ENCODE data around the gene PDZD2.
"Not testable (repeated sequence)": the region's sequence is repeated elsewhere in the genome, so short reads cannot be mapped to it uniquely, and the experiment has no call there.

Gene PDZD2

GRCh38 chr5:31638748-31639418, at the start of gene PDZD2:
TSS of gene PDZD2 (plus strand) at chr5:31639131.
- peak; percentile 71 for DNase-seq

GRCh38 chr5:31593665-31594064, 45.3 kb upstream of the PDZD2 start:
- DNase-seq: no peak

- DNase-seq: no peak
Measured at GRCh38 chr5:31596354-31596753, 42.6 kb upstream of the PDZD2 start.

GRCh38 chr5:31598640-31599611, 40.0 kb upstream of the PDZD2 start:
- no peak for DNase-seq

- not testable (repeated sequence) for DNase-seq
Measured at GRCh38 chr5:31602305-31602704, 36.6 kb upstream of the PDZD2 start.

GRCh38 chr5:31604240-31604639, 34.7 kb upstream of the PDZD2 start:
- DNase-seq: no peak

- no peak for DNase-seq
Measured at GRCh38 chr5:31604644-31605043, 34.3 kb upstream of the PDZD2 start.

GRCh38 chr5:31605920-31606319, 33.0 kb upstream of the PDZD2 start:
- DNase-seq: no peak

- DNase-seq: no peak
Measured at GRCh38 chr5:31607546-31607945, 31.4 kb upstream of the PDZD2 start.

GRCh38 chr5:31611002-31611401, 27.9 kb upstream of the PDZD2 start:
- DNase-seq: no peak

GRCh38 chr5:31613651-31614050, 25.3 kb upstream of the PDZD2 start:
- no peak for DNase-seq

- no peak for DNase-seq
Measured at GRCh38 chr5:31614151-31615020, 24.5 kb upstream of the PDZD2 start.

- DNase-seq: no peak
Measured at GRCh38 chr5:31617867-31618266, 21.1 kb upstream of the PDZD2 start.

- DNase-seq: no peak
Measured at GRCh38 chr5:31620026-31620425, 18.9 kb upstream of the PDZD2 start.

- no peak for DNase-seq
Measured at GRCh38 chr5:31623249-31623648, 15.7 kb upstream of the PDZD2 start.

GRCh38 chr5:31625394-31625793, 13.5 kb upstream of the PDZD2 start:
- no peak for DNase-seq

- DNase-seq: no peak
Measured at GRCh38 chr5:31626156-31626555, 12.8 kb upstream of the PDZD2 start.

- no peak for DNase-seq
Measured at GRCh38 chr5:31626604-31627234, 12.2 kb upstream of the PDZD2 start.

GRCh38 chr5:31630931-31631330, 8.0 kb upstream of the PDZD2 start:
- no peak for DNase-seq

- DNase-seq: no peak
Measured at GRCh38 chr5:31632460-31632859, 6.5 kb upstream of the PDZD2 start.

GRCh38 chr5:31635446-31635845, 3.5 kb upstream of the PDZD2 start:
- DNase-seq: no peak

- DNase-seq: no peak
Measured at GRCh38 chr5:31637851-31638250, 1.1 kb upstream of the PDZD2 start.

GRCh38 chr5:31638345-31638744, 586 bp upstream of the PDZD2 start:
- DNase-seq: no peak
